ENCODE measurements around the gene HECTD2.

GRCh38 chr10:91514787-91515186, 104.6 kb downstream of the HECTD2 start:
- no peak for TF ChIP-seq POLR2AphosphoS5 (IDR thresholded peaks at IDR 0.05; ENCODE audit: borderline replicate concordance, low read depth, low read length)
- TF ChIP-seq FOXP2 (optimal IDR thresholded peaks at IDR 0.05; ENCODE audit: control extremely low read depth, extremely low read length, insufficient read depth) = no peak
